Measurements from ENCODE around the gene ASMTL. TPM values are rescaled to one million over a fixed set of nuclear protein-coding genes. Genes with fewer than 3 reads are reported as not detected.
A peak's percentile ranks its signal among the peaks of the same experiment; 100 is the strongest.
"Not testable (repeated sequence)": the region's sequence is repeated elsewhere in the genome, so short reads cannot be mapped to it uniquely, and the experiment has no call there.

ASMTL gene
- total RNA-seq, 1 experiment from 2014 or later = 3.3 TPM

DNA sequence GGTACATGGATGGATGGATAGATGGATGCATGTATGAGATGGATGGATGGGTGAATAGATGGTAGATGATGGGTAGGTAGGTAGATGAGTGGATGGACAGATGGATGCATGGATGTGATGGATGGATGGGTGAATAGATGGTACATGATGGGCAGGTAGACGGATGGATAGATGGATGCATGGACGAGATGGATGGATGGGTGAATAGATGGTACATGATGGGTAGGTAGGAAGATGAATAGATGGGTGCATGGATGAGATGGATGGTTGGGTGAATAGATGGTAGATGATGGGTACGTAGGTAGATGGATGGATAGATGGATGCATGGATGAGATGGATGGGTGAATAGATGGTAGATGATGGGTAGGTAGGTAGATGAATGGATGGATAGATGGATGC, 48.8 kb downstream of the ASMTL start:
- DNase-seq (ENCODE audit: low spot score) = not testable (repeated sequence)

DNA sequence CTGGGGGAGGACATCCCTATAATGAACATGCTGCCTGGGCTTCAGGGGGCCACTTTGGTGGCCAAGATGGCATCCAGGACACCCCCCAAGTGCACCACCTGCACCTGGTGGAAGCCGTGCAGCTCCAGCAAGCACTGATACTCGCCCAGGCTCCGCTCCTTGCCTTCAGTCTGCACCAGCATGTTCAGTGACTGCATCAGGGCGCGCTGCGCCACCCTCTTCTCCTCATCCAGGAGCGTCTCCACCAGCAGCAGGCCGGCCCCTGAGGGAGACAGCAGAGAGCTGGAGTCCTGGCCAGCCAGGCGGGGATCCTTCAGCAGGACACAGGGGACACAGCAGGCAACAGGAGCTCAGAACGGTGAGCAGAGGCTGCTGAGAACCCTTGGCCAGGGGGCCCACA, 49.5 kb downstream of the ASMTL start:
- no peak for DNase-seq (ENCODE audit: low spot score)

- DNase-seq (ENCODE audit: low spot score) = no peak
Observed at GRCh38 chrX:1401611-1402430, 50.9 kb downstream of the ASMTL start.

DNA sequence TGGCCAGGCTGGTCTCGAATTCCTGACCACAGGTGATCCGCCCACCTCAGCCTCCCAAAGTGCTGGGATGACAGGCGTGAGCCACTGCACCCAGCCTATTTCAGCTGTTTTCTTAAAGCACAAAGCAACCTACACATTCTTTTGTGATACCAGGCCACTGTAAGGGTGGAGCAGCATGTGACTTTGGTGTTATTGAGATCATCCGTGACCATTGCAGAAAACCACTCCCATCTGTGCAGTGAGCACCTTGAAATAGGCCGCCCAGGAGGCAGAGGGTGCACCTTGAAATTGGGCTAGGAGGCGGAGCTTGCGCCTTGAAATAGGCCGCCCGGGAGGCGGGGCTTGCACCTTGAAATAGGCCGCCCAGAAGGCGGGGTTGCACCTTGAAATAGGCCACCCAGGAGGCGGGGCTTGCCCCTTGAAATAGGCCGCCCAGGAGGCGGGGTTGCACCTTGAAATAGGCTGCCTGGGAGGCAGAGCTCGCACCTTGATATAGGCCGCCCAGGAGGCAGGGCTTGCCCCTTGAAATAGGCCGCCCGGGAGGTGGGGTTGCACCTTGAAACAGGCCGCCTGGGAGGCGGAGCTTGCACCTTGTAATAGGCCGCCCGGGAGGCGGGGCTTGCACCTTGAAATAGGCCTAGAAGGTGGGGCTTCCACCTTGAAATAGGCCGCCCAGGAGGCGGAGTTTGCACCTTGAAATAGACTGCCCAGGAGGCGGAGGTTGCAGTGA, 51.8 kb downstream of the ASMTL start:
- DNase-seq (ENCODE audit: low spot score) = no peak

DNA sequence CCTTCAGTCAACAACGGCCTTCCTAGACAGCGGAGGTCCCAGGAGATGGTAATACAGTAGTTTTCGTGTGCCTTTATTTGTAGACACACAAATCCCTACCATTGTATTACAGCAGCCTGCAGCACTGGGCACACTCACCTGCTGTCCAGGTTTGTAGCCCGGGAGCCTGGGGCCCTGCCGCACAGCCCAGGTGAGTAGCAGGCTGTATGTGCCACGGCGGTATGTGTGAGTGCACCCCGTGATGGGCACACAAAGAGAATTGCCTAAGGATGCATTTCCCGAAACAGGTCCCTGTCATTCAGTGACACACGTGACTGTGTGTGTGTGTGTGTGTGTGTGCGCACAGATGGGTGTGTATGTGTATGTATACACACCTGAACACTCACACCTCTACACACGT, 52.7 kb downstream of the ASMTL start:
- DNase-seq (ENCODE audit: low spot score) = no peak

- no peak for DNase-seq (ENCODE audit: low spot score)
Observed at GRCh38 chrX:1398431-1399340, 54.0 kb downstream of the ASMTL start.

- no peak for DNase-seq (ENCODE audit: low spot score)
Observed at GRCh38 chrX:1397441-1398270, 55.1 kb downstream of the ASMTL start.

GRCh38 chrX:1397001-1397400, 55.7 kb downstream of the ASMTL start:
- no peak for DNase-seq (ENCODE audit: low spot score)

- DNase-seq (ENCODE audit: low spot score) = no peak
Observed at GRCh38 chrX:1395646-1396216, 57.0 kb downstream of the ASMTL start.

GRCh38 chrX:1394731-1395501, 57.8 kb downstream of the ASMTL start:
- no peak for DNase-seq (ENCODE audit: low spot score)

DNA sequence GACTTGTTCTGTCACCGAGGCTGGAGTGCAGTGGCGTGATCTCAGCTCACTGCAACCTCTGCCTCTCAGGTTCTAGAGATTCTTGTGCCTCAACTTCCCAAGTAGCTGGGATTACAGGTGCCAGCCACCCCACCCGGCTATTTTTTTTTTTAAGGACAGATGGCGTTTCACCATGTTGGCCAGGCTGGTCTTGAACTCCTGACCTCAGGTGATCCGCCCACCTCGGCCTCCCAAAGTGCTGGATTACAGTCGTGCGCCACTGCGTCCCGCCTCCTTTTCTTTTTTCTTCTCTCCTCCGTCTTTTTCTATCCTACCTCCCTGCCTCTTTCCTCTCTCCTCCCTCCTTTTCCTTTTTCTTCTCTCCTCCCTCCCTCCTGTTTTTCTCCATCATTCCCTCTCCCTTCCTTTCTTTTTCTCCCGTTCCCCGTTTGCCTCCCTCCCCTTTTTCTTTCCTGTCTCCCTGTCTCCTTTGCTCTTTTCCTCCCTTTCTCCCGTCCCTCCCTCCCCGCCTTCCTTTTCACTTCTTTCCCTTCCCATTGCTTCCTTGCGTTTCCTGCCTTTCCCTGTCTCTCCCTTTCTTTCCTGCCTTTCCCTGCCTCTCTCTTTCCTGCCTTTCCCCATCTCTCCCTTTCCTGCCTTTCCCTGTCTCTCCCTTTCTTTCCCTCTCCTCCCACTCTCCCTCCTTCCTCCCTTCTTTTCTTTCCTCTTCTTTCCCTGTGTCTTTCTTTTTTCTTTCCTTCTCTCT, 58.7 kb downstream of the ASMTL start:
- no peak for DNase-seq (ENCODE audit: low spot score)

DNA sequence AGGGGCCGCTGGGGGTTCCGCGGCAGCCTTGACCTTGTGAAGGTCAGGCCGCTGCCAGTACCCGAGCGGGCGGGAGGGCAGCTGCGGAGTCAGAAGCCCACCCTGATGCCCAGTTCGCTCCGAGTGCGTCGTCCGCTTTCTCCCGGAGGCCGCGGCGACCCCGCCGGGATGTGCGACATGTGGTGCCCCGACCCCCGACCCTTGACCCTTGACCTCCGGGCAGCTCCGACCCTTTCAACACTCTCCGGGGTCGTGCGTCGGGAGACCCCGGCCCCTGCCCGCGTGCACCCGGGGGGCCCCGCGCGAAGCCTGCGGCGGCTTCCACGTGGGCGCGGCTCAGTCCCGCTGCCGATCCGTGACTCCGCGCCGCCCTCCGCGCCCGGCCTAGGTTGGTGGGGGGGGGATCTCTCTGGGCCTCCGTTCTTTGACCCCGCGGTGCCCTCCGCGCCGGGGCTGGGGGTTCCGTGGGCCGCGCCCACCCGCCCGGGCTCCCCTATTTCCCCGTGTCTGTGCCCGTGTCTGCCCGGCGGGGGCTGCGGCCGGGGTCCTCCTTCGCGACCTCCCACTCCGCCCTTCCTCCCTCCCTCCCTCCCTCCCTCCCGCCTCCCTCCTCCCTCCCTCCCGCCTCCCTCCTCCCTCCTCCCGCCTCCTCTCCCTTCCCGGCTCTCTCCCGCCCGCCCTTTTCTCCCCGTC, 60.2 kb downstream of the ASMTL start:
- DNase-seq (ENCODE audit: low spot score) = peak; percentile 68

- peak; percentile 96 for DNase-seq (ENCODE audit: low spot score)
Observed at GRCh38 chrX:1391707-1392375, 60.9 kb downstream of the ASMTL start, which contains the start of gene SLC25A6. Gene SLC25A6 (minus strand): TSS chrX:1392113. CDS start chrX:1392009, 104 bp downstream.

GRCh38 chrX:1391370-1391706, 61.4 kb downstream of the ASMTL start:
- DNase-seq (ENCODE audit: low spot score) = no peak

DNA sequence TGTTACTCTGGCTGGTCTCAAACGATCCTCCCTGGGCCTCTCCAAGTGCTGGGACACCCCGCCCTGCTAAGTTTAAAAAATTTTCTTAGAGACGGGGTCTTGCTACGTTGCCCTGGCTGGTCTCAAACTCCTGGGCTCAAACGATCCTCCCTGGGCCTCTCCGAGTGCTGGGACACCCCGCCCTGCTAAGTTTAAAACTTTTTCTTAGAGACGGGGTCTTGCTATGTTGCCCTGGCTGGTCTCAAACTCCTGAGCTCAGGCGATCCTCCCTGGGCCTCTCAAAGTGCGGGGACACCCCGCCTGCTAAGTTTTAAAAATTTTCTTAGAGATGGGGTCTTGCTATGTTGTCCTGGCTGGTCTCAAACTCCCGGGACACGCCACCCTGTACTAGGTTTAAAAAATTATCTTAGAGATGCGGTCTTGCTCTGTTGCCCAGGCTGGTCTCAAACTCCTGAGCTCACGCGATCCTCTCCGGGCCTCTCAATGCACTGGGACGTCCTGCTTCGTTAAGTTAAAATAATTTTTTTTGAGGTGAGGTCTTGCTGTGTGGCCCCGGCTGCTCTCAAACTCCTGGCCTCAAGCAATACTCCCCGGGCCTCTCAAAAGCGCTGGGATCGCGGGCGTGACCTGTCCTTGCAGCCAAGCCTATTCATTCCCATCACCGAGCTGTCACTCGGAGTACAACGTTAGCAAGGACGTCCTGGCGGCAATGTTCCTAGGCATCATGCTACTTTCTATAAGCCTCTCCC, 61.9 kb downstream of the ASMTL start:
- no peak for DNase-seq (ENCODE audit: low spot score)

- no peak for DNase-seq (ENCODE audit: low spot score)
Observed at GRCh38 chrX:1389993-1390285, 62.8 kb downstream of the ASMTL start.

GRCh38 chrX:1389181-1389992, 63.3 kb downstream of the ASMTL start:
- DNase-seq (ENCODE audit: low spot score) = no peak
